ENCODE measurements around the gene BABAM2. TPM values are rescaled to one million over a fixed set of nuclear protein-coding genes. Genes with fewer than 3 reads are reported as not detected.
A peak's percentile ranks its signal among the peaks of the same experiment; 100 is the strongest.

Gene BABAM2
- total RNA-seq, 2 experiments from 2014 or later = 50.7 to 51.0 TPM

GRCh38 chr2:28052691-28053090 lies 162.2 kb downstream of the BABAM2 start:
- no peak overlapping the region for H3K27ac Mint-ChIP-seq
- POLR2A ChIA-PET = no interaction called here
- peaks cover 7% of the 10 kb centered on the region for H3K9me3 Mint-ChIP-seq
- peaks cover 47% of the 10 kb centered on the region for H3K36me3 Mint-ChIP-seq
- no peaks in the 10 kb centered on the region for H3K27me3 Mint-ChIP-seq
- ATAC-seq (ENCODE audit: low read depth) (no peak), DNase-seq (no peak)
- peaks cover 35% of the 10 kb centered on the region for H3K4me1 Mint-ChIP-seq
- no peak overlapping the region for H3K4me3 Mint-ChIP-seq

- no peak for DNase-seq
- H3K4me3 Mint-ChIP-seq = no peak overlapping the region
- no peak overlapping the region for H3K27ac Mint-ChIP-seq
- peaks cover 7% of the 10 kb centered on the region for H3K9me3 Mint-ChIP-seq
- H3K4me1 Mint-ChIP-seq = peaks cover 30% of the 10 kb centered on the region
- H3K36me3 Mint-ChIP-seq = peaks cover 50% of the 10 kb centered on the region
- no peak for ATAC-seq (ENCODE audit: low read depth)
- POLR2A ChIA-PET = no interaction called here
- H3K27me3 Mint-ChIP-seq = no peaks in the 10 kb centered on the region
These were observed 163.1 kb downstream of the BABAM2 start for GRCh38 chr2:28053597-28053996.

GRCh38 chr2:28054916-28055315 lies 164.4 kb downstream of the BABAM2 start:
- Mint-ChIP-seq H3K4me1 (peaks cover 30% of the 10 kb centered on the region), H3K27ac (peak overlapping the region; percentile 64), H3K36me3 (peaks cover 53% of the 10 kb centered on the region), H3K4me3 (no peak overlapping the region), H3K27me3 (no peaks in the 10 kb centered on the region), H3K9me3 (peaks cover 9% of the 10 kb centered on the region)
- ATAC-seq (ENCODE audit: low read depth) (no peak), DNase-seq (no peak)
- POLR2A ChIA-PET = no interaction called here

- H3K27ac Mint-ChIP-seq = peak overlapping the region; percentile 87
- DNase-seq = no peak
- POLR2A ChIA-PET = no interaction called here
- peaks cover 57% of the 10 kb centered on the region for H3K36me3 Mint-ChIP-seq
- H3K9me3 Mint-ChIP-seq = peaks cover 9% of the 10 kb centered on the region
- H3K4me3 Mint-ChIP-seq = peak overlapping the region; percentile 52
- peaks cover 30% of the 10 kb centered on the region for H3K4me1 Mint-ChIP-seq
- ATAC-seq (ENCODE audit: low read depth) = peak; percentile 85
- no peaks in the 10 kb centered on the region for H3K27me3 Mint-ChIP-seq
These were observed 164.9 kb downstream of the BABAM2 start for GRCh38 chr2:28055325-28055970.

- Mint-ChIP-seq H3K4me3 (no peak overlapping the region), H3K27ac (no peak overlapping the region), H3K9me3 (peaks cover 13% of the 10 kb centered on the region), H3K36me3 (peaks cover 46% of the 10 kb centered on the region), H3K4me1 (peaks cover 34% of the 10 kb centered on the region), H3K27me3 (no peaks in the 10 kb centered on the region)
- DNase-seq (no peak), ATAC-seq (ENCODE audit: low read depth) (no peak)
- POLR2A ChIA-PET = interaction anchor here (1.0 kb wide), 1 partner anchor 192 kb away, joined by 4 read pairs; no protein-coding TSS in a partner anchor
These were observed 168.3 kb downstream of the BABAM2 start for GRCh38 chr2:28058791-28059190.

GRCh38 chr2:28062867-28063266 lies 172.3 kb downstream of the BABAM2 start:
- Mint-ChIP-seq H3K4me3 (no peak overlapping the region), H3K27ac (no peak overlapping the region), H3K9me3 (peaks cover 6% of the 10 kb centered on the region), H3K36me3 (peaks cover 29% of the 10 kb centered on the region), H3K27me3 (no peaks in the 10 kb centered on the region), H3K4me1 (peaks cover 13% of the 10 kb centered on the region)
- ATAC-seq (ENCODE audit: low read depth) (no peak), DNase-seq (no peak)
- POLR2A ChIA-PET = no interaction called here

GRCh38 chr2:28063492-28063962 lies 173.0 kb downstream of the BABAM2 start:
- ATAC-seq (ENCODE audit: low read depth) = no peak
- no peak overlapping the region for H3K4me3 Mint-ChIP-seq
- no peak for DNase-seq
- POLR2A ChIA-PET = no interaction called here
- peaks cover 26% of the 10 kb centered on the region for H3K36me3 Mint-ChIP-seq
- H3K27ac Mint-ChIP-seq = no peak overlapping the region
- H3K9me3 Mint-ChIP-seq = peaks cover 6% of the 10 kb centered on the region
- H3K27me3 Mint-ChIP-seq = no peaks in the 10 kb centered on the region
- peaks cover 10% of the 10 kb centered on the region for H3K4me1 Mint-ChIP-seq

- Mint-ChIP-seq H3K36me3 (peaks cover 17% of the 10 kb centered on the region), H3K9me3 (peaks cover 3% of the 10 kb centered on the region), H3K4me3 (no peak overlapping the region), H3K27me3 (no peaks in the 10 kb centered on the region), H3K4me1 (peaks cover 10% of the 10 kb centered on the region), H3K27ac (no peak overlapping the region)
- DNase-seq = no peak
- POLR2A ChIA-PET = no interaction called here
- ATAC-seq (ENCODE audit: low read depth) = no peak
These were observed 177.1 kb downstream of the BABAM2 start for GRCh38 chr2:28067602-28068001.

- Mint-ChIP-seq H3K27me3 (no peaks in the 10 kb centered on the region), H3K27ac (no peak overlapping the region), H3K36me3 (peaks cover 14% of the 10 kb centered on the region), H3K9me3 (no peaks in the 10 kb centered on the region), H3K4me3 (no peak overlapping the region), H3K4me1 (peaks cover 5% of the 10 kb centered on the region)
- ATAC-seq (ENCODE audit: low read depth) (no peak), DNase-seq (no peak)
- POLR2A ChIA-PET = no interaction called here
These were observed 177.6 kb downstream of the BABAM2 start for GRCh38 chr2:28068088-28068487.

- H3K27ac Mint-ChIP-seq = no peak overlapping the region
- H3K27me3 Mint-ChIP-seq = no peaks in the 10 kb centered on the region
- POLR2A ChIA-PET = no interaction called here
- H3K4me3 Mint-ChIP-seq = no peak overlapping the region
- no peak for DNase-seq
- H3K4me1 Mint-ChIP-seq = peaks cover 3% of the 10 kb centered on the region
- peaks cover 14% of the 10 kb centered on the region for H3K36me3 Mint-ChIP-seq
- ATAC-seq (ENCODE audit: low read depth) = no peak
- H3K9me3 Mint-ChIP-seq = no peaks in the 10 kb centered on the region
These were observed 178.0 kb downstream of the BABAM2 start for GRCh38 chr2:28068527-28068926.

- ATAC-seq (ENCODE audit: low read depth) = no peak
These were observed 180.7 kb downstream of the BABAM2 start for GRCh38 chr2:28071221-28071620.

GRCh38 chr2:28074137-28074536 lies 183.6 kb downstream of the BABAM2 start:
- Mint-ChIP-seq H3K4me3 (no peak overlapping the region), H3K9me3 (peaks cover 1% of the 10 kb centered on the region), H3K27me3 (no peaks in the 10 kb centered on the region), H3K36me3 (peaks cover 11% of the 10 kb centered on the region), H3K27ac (no peak overlapping the region), H3K4me1 (peaks cover 1% of the 10 kb centered on the region)
- POLR2A ChIA-PET = no interaction called here
- DNase-seq = no peak
- no peak for ATAC-seq (ENCODE audit: low read depth)

More at GRCh38 chr2:28071221-28071620, 180.7 kb downstream of the BABAM2 start:
- Mint-ChIP-seq H3K9me3 (no peaks in the 10 kb centered on the region), H3K4me3 (no peak overlapping the region), H3K27me3 (no peaks in the 10 kb centered on the region), H3K4me1 (peaks cover 3% of the 10 kb centered on the region), H3K27ac (no peak overlapping the region), H3K36me3 (peaks cover 14% of the 10 kb centered on the region)
- POLR2A ChIA-PET = no interaction called here
- no peak for DNase-seq

GRCh38 chr2:28080911-28081310 lies 190.4 kb downstream of the BABAM2 start:
- POLR2A ChIA-PET = no interaction called here
- H3K27ac Mint-ChIP-seq = no peak overlapping the region

GRCh38 chr2:28082131-28082530 lies 191.6 kb downstream of the BABAM2 start:
- Mint-ChIP-seq H3K27me3 (no peaks in the 10 kb centered on the region), H3K4me3 (peak overlapping the region; percentile 26), H3K27ac (no peak overlapping the region), H3K9me3 (peaks cover 1% of the 10 kb centered on the region), H3K36me3 (peaks cover 9% of the 10 kb centered on the region), H3K4me1 (peaks cover 29% of the 10 kb centered on the region)
- ATAC-seq (ENCODE audit: low read depth) (peak; percentile 30), DNase-seq (no peak)
- POLR2A ChIA-PET = interaction anchor here (0.7 kb wide), 1 partner anchor 346 kb away, joined by 3 read pairs; no protein-coding TSS in a partner anchor

More at GRCh38 chr2:28080911-28081310, 190.4 kb downstream of the BABAM2 start:
- Mint-ChIP-seq H3K9me3 (peaks cover 1% of the 10 kb centered on the region), H3K36me3 (peaks cover 9% of the 10 kb centered on the region), H3K4me3 (no peak overlapping the region), H3K4me1 (peaks cover 28% of the 10 kb centered on the region), H3K27me3 (no peaks in the 10 kb centered on the region)
- DNase-seq (no peak), ATAC-seq (ENCODE audit: low read depth) (no peak)
